ENCODE data around the gene TNS2. TPM values are rescaled to one million over a fixed set of nuclear protein-coding genes. Genes with fewer than 3 reads are reported as not detected.

Gene TNS2
- total and polyA plus RNA-seq, 10 of the 15 experiments (the other 5 are each of a cell fraction or from before 2014, with no cell fraction given), result 0.03 to 0.72 (median 0.16) TPM; not detected in 4

DNA sequence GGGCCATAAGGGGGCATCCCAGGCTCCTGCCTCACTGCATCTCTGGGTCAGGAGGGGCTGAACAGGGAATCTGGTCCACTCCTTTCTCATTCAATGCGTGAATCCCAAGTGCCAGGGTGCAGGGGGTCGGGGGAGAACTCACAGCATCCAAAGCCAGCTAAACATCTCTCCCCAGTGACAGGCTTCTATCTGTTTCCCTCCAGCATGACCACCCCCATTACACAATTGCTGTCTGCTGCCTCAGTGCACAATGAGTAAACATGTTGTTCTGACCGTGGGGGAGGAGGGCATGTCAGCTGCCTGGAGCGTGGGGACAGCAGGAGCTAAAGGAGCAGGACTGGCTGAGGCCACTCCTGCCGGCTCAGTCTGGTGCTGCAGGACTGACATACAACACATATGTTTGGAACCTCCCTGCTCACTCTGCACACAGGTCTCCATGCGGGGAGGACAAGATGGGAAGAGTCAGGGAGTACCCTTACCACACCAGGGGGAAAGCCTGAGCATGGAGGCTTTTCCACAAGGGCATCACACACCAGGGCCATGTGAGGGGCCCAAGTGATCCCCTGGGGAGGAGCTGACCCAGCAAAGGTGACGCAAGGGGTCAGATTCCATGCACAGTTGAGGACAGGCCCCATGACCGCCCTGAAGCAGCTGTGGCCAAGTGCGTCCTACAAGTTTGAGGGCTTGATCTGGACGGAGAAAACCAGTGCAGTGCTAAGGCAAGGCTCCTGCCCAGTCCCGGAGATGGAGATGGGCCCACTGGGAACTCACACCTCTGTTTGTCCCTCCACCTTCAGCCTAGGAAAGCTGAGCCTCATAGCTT is 1.4 kb downstream of the TNS2 start (continued):
- TF ChIP-seq, protein P1, sequence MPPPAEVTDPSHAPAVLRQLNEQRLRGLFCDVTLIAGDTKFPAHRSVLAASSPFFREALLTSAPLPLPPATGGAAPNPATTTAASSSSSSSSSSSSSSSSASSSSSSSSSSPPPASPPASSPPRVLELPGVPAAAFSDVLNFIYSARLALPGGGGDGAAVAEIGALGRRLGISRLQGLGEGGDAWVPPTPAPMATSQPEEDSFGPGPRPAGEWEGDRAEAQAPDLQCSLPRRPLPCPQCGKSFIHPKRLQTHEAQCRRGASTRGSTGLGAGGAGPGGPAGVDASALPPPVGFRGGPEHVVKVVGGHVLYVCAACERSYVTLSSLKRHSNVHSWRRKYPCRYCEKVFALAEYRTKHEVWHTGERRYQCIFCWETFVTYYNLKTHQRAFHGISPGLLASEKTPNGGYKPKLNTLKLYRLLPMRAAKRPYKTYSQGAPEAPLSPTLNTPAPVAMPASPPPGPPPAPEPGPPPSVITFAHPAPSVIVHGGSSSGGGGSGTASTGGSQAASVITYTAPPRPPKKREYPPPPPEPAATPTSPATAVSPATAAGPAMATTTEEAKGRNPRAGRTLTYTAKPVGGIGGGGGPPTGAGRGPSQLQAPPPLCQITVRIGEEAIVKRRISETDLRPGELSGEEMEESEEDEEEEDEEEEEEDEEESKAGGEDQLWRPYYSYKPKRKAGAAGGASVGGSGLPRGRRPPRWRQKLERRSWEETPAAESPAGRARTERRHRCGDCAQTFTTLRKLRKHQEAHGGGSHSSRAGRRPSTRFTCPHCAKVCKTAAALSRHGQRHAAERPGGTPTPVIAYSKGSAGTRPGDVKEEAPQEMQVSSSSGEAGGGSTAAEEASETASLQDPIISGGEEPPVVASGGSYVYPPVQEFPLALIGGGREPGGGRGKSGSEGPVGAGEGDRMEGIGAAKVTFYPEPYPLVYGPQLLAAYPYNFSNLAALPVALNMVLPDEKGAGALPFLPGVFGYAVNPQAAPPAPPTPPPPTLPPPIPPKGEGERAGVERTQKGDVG (CRISPR knock-in tag; IDR thresholded peaks at IDR 0.05), result no peak
- TF ChIP-seq CEBPB (IDR thresholded peaks at IDR 0.05; ENCODE audit: borderline replicate concordance in 1 of 2, low read depth in 2 of 2, low read length in 2 of 2) (no peak), PAX5 (IDR thresholded peaks at IDR 0.05; ENCODE audit: borderline replicate concordance, low read depth, low read length) (no peak), EP300 (IDR thresholded peaks at IDR 0.05; ENCODE audit: borderline replicate concordance in 1 of 2, control insufficient read depth in 1 of 2, low read depth in 2 of 2, low read length in 2 of 2) (no peak)

DNA sequence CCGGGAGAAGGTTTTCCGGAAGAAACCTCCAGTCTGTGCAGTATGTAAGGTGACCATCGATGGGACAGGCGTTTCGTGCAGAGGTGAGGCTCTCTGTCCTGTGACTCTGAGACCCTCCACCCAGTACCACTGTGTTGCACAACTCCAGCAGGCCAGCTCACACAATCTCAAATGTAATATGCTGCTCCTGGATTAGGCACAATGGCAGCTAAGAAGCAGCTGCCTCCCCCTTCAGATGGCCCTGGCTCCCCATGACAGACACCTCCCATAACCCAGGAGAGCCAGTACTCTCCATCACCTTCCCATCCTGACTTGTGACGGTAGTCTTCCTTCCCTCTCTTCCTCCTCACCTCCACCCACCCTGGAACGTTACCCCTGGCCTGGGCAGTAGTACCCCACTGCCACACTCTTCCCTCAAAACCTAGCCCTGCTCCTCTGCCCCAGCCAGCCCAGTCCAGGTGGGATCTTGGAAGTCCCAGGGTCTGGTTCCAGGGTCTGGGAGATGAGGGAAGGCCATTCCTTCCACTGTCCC is 2.1 kb downstream of the TNS2 start:
- ATAC-seq (no peak), FAIRE-seq (no peak), DNase-seq (ENCODE audit: low read depth, low spot score) (no peak)
- ChIA-PET SMC1A (ENCODE audit: uncharacterized antibody, unreplicated experiment) (no interaction called here), CTCF (interaction anchor here (0.9 to 1.5 kb wide), 4 partner anchors 9 to 216 kb away, joined by 3 to 6 read pairs (median 5); partner anchors contain the start of gene ESPL1), RAD21 (ENCODE audit: unreplicated experiment) (no interaction called here), POLR2A (interaction anchor here (0.6 kb wide), 2 partner anchors 10 to 155 kb away, joined by 3 read pairs; no protein-coding TSS in a partner anchor)
- no peak overlapping the region for H3K4me3 ChIP-seq
- H3K4me1 ChIP-seq (ENCODE audit: control insufficient read depth, insufficient read depth, low read length), result peaks cover 17% of the 10 kb centered on the region
- no peak overlapping the region for H3K9ac ChIP-seq (ENCODE audit: control insufficient read depth, insufficient read depth, low read length)
- H4K20me1 ChIP-seq (ENCODE audit: control insufficient read depth, insufficient read depth), result no peaks in the 10 kb centered on the region; the same call in 1 of the 2 replicates
- no TSS peak for BruUV-seq (replicated peaks)
- intact Hi-C loops (cut with micrococcal nuclease; ENCODE audit: unreplicated experiment) (loop anchor here (5.0 kb wide), 1 partner anchor 45 kb away; the partner anchor contains the start of gene IGFBP6), in situ Hi-C loops (cut with MboI) (no loop called here)
- H3K4me2 ChIP-seq (ENCODE audit: control insufficient read depth, insufficient read depth), result no peak overlapping the region
- no peaks in the 10 kb centered on the region for H3K9me3 ChIP-seq (replicated peaks; ENCODE audit: control insufficient read depth, insufficient read depth, low read length)
- WGBS (ENCODE audit: insufficient coverage, insufficient replicate concordance, low lambda C conversion rate, missing lambda C conversion rate), result 80% methylated on average over 5 of the region's 7 CpGs
- no peak overlapping the region for H2AFZ ChIP-seq (ENCODE audit: control insufficient read depth, low read depth, low read length)
- no peak overlapping the region for H3K27ac ChIP-seq (ENCODE audit: control insufficient read depth, insufficient read depth)
- H3K79me2 ChIP-seq (ENCODE audit: control insufficient read depth, insufficient read depth, low read length), result no peaks in the 10 kb centered on the region
- H3K27me3 ChIP-seq (replicated peaks in 1 of 2; ENCODE audit: control insufficient read depth in 2 of 2, insufficient read depth in 2 of 2, low read length in 1 of 2), result no peaks in the 10 kb centered on the region
- no peaks in the 10 kb centered on the region for H3K36me3 ChIP-seq (ENCODE audit: control insufficient read depth in 2 of 2, insufficient read depth in 2 of 2, low read length in 1 of 2)
- TF ChIP-seq BRCA1 (IDR thresholded peaks at IDR 0.05; ENCODE audit: low read depth, low read length), result no peak
- TF ChIP-seq JUNB (IDR thresholded peaks at IDR 0.05), result no peak
- TF ChIP-seq MXI1 (IDR thresholded peaks at IDR 0.05; ENCODE audit: low read depth, low read length), result no peak
- no peak for TF ChIP-seq ATF7 (IDR thresholded peaks at IDR 0.05; ENCODE audit: low read depth)
- no peak for TF ChIP-seq CHD2 (IDR thresholded peaks at IDR 0.05; ENCODE audit: borderline replicate concordance, low read depth, low read length)
- TF ChIP-seq, protein P2, sequence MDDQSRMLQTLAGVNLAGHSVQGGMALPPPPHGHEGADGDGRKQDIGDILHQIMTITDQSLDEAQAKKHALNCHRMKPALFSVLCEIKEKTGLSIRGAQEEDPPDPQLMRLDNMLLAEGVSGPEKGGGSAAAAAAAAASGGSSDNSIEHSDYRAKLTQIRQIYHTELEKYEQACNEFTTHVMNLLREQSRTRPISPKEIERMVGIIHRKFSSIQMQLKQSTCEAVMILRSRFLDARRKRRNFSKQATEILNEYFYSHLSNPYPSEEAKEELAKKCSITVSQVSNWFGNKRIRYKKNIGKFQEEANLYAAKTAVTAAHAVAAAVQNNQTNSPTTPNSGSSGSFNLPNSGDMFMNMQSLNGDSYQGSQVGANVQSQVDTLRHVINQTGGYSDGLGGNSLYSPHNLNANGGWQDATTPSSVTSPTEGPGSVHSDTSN (IDR thresholded peaks at IDR 0.05; ENCODE audit: insufficient replicate concordance, low read depth, low read length), result no peak
- no peak for TF ChIP-seq EED (IDR thresholded peaks at IDR 0.05; ENCODE audit: low read depth)
- no peak for TF ChIP-seq CEBPB (IDR thresholded peaks at IDR 0.05; ENCODE audit: borderline replicate concordance in 1 of 2, low read depth in 2 of 2, low read length in 2 of 2)
- TF ChIP-seq CHD1 (IDR thresholded peaks at IDR 0.05; ENCODE audit: low read depth, low read length), result no peak
- TF ChIP-seq BACH1 (IDR thresholded peaks at IDR 0.05; ENCODE audit: borderline replicate concordance), result no peak

Measured in GM12878 (cell line).